ENCODE data around the gene DOCK2.

- TF ChIP-seq EZH2 (IDR thresholded peaks at IDR 0.05; ENCODE audit: borderline replicate concordance, insufficient read depth, low read depth, low read length, poor library complexity, severe bottlenecking), result no peak
- TF ChIP-seq CTCF (IDR thresholded peaks at IDR 0.05), result no peak
These were observed 305.1 kb downstream of the DOCK2 start for GRCh38 chr5:169942181-169942580.
